PC-9 (cell line): Measurements from ENCODE around the gene EYS. TPM values are rescaled to one million over a fixed set of nuclear protein-coding genes. Genes with fewer than 3 reads are reported as not detected.

Experiments used
- BruUV-seq: library from RNA; stranded (reverse); fragments of 400-500 nt; replicated peaks from 2 replicates; lab custom pipeline; 2021; lab: Mats Ljungman, UMichigan
- CTCF ChIA-PET: fragments of 300-600 bp; sonication (Branson Sonifier 250); formaldehyde crosslinking; loops from one replicate; lab custom pipeline; 2022; ENCODE audit warnings: antibody characterized with exemption; lab: Charles Lee
- POLR2A ChIA-PET: fragments of 300-600 bp; sonication (Branson Sonifier 250); formaldehyde crosslinking; loops from one replicate; lab custom pipeline; 2022; ENCODE audit warnings: antibody characterized with exemption; ENCODE audit not compliant: unreplicated experiment; lab: Charles Lee
- DNase-seq, 2 experiments: peaks; one replicate each; pipeline versions ENCODE4 v3.0.0 to v3.0.0-alpha.2; 2015 to 2022; ENCODE audit warnings: mixed read lengths in 1 of 2
- H2AFZ ChIP-seq: fragments of 200-600 bp; sonication (generic); 2 replicates; pipeline ENCODE4 v1.8.1; 2017; ENCODE audit warnings: antibody characterized with exemption
- H3F3A ChIP-seq: fragments of 200-600 bp; sonication (generic); 2 replicates; pipeline ENCODE4 v1.8.1; 2017; ENCODE audit warnings: antibody characterized with exemption, mild to moderate bottlenecking, low read depth; ENCODE audit not compliant: insufficient read depth
- H3K27ac ChIP-seq: fragments of 200-600 bp; sonication (generic); 2 replicates; pipeline ENCODE4 v1.6.1; 2016; ENCODE audit warnings: mixed run types
- H3K27me3 ChIP-seq: fragments of 200-600 bp; sonication (generic); 2 replicates; pipeline ENCODE4 v1.6.1; 2016; ENCODE audit warnings: low read depth, mixed run types; ENCODE audit not compliant: insufficient read depth
- H3K36me3 ChIP-seq: fragments of 200-600 bp; sonication (generic); 2 replicates; pipeline ENCODE4 v1.6.1; 2016; ENCODE audit warnings: low read depth, mixed run types
- H3K4me1 ChIP-seq: fragments of 200-600 bp; sonication (generic); replicated peaks from 2 replicates; pipeline ENCODE4 v1.6.1; 2016; ENCODE audit warnings: mixed run types; ENCODE audit not compliant: insufficient read depth
- H3K4me2 ChIP-seq: fragments of 200-600 bp; sonication (generic); 2 replicates; pipeline ENCODE4 v1.6.1; 2017; ENCODE audit warnings: mixed run types
- H3K4me3 ChIP-seq: fragments of 200-600 bp; sonication (generic); 2 replicates; pipeline ENCODE4 v1.6.1; 2016; ENCODE audit warnings: mixed run types
- H3K79me2 ChIP-seq: fragments of 200-600 bp; sonication (generic); 2 replicates; pipeline ENCODE4 v1.6.1; 2017; ENCODE audit warnings: low read depth, mixed run types
- H3K9me2 ChIP-seq: fragments of 200-600 bp; sonication (generic); 2 replicates; pipeline ENCODE4 v1.8.1; 2017; ENCODE audit warnings: mild to moderate bottlenecking; ENCODE audit not compliant: insufficient read depth
- H3K9me3 ChIP-seq: fragments of 200-600 bp; sonication (generic); 2 replicates; pipeline ENCODE4 v1.8.1; 2016; ENCODE audit warnings: low read depth; ENCODE audit not compliant: insufficient read depth
- H4K20me1 ChIP-seq: fragments of 200-600 bp; sonication (generic); 2 replicates; pipeline ENCODE4 v1.8.1; 2017; ENCODE audit not compliant: insufficient read depth
- EZH2 ChIP-seq: fragments of 200-600 bp; sonication (generic); IDR thresholded peaks from 2 replicates; pipeline ENCODE4 v1.8.0; 2017; ENCODE audit warnings: antibody characterized with exemption, low read depth
- intact Hi-C: fragments of 100-400 bp; cut with micrococcal nuclease; formaldehyde crosslinking; loops from one replicate; pipeline ENCODE4 v1.10.0; 2022; ENCODE audit not compliant: unreplicated experiment
- total RNA-seq: library from RNA; stranded (reverse); gene quantifications from 2 replicates; pipeline ENCODE4 v1.2.3, GENCODE V29; 2021
- TF ChIP-seq, protein P1 (sequence below): fragments of 200-600 bp; sonication (generic); conservative IDR thresholded peaks from 2 replicates; pipeline ENCODE4 v1.6.1; 2017; ENCODE audit warnings: mixed run types, antibody characterized with exemption, mild to moderate bottlenecking, moderate library complexity

EYS gene
- total RNA-seq, 1 experiment from 2014 or later, result not detected

GRCh38 chr6:64146876-64147275 is 1560.2 kb downstream of the EYS start:
- POLR2A ChIA-PET, result no interaction called here

GRCh38 chr6:64146094-64146493 is 1560.9 kb downstream of the EYS start:
- Histone ChIP-seq H3K4me2 (no peak overlapping the region), H3K79me2 (no peaks in the 10 kb centered on the region), H2AFZ (no peak overlapping the region), H3K4me3 (no peak overlapping the region), H4K20me1 (no peaks in the 10 kb centered on the region), H3K9me2 (no peaks in the 10 kb centered on the region), H3F3A (no peaks in the 10 kb centered on the region), H3K27me3 (no peaks in the 10 kb centered on the region), H3K36me3 (no peaks in the 10 kb centered on the region), H3K4me1 (no peaks in the 10 kb centered on the region), H3K9me3 (no peaks in the 10 kb centered on the region), H3K27ac (no peak overlapping the region)
- DNase-seq, result no peak
- CTCF ChIA-PET, result no interaction called here
- no TSS peak for BruUV-seq
- intact Hi-C loops, result no loop called here
- POLR2A ChIA-PET, result no interaction called here
- TF ChIP-seq EZH2, result no peak
- TF ChIP-seq, protein P1, sequence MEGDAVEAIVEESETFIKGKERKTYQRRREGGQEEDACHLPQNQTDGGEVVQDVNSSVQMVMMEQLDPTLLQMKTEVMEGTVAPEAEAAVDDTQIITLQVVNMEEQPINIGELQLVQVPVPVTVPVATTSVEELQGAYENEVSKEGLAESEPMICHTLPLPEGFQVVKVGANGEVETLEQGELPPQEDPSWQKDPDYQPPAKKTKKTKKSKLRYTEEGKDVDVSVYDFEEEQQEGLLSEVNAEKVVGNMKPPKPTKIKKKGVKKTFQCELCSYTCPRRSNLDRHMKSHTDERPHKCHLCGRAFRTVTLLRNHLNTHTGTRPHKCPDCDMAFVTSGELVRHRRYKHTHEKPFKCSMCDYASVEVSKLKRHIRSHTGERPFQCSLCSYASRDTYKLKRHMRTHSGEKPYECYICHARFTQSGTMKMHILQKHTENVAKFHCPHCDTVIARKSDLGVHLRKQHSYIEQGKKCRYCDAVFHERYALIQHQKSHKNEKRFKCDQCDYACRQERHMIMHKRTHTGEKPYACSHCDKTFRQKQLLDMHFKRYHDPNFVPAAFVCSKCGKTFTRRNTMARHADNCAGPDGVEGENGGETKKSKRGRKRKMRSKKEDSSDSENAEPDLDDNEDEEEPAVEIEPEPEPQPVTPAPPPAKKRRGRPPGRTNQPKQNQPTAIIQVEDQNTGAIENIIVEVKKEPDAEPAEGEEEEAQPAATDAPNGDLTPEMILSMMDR, result no peak

More at GRCh38 chr6:64146876-64147275, 1560.2 kb downstream of the EYS start:
- Histone ChIP-seq H3K9me2 (no peaks in the 10 kb centered on the region), H3K36me3 (no peaks in the 10 kb centered on the region), H3K79me2 (no peaks in the 10 kb centered on the region), H3K27me3 (no peaks in the 10 kb centered on the region), H4K20me1 (no peaks in the 10 kb centered on the region), H3K4me1 (no peaks in the 10 kb centered on the region), H3K4me2 (no peak overlapping the region), H2AFZ (no peak overlapping the region), H3F3A (no peaks in the 10 kb centered on the region), H3K4me3 (no peak overlapping the region), H3K9me3 (no peaks in the 10 kb centered on the region), H3K27ac (no peak overlapping the region)
- BruUV-seq, result no TSS peak
- no peak for DNase-seq
- intact Hi-C loops, result no loop called here
- no peak for TF ChIP-seq EZH2
- TF ChIP-seq, protein P1, result no peak
- CTCF ChIA-PET, result no interaction called here

GRCh38 chr6:64145658-64146057 is 1561.4 kb downstream of the EYS start:
- no peak overlapping the region for H3K27ac ChIP-seq
- H3K79me2 ChIP-seq, result no peaks in the 10 kb centered on the region
- no peaks in the 10 kb centered on the region for H3F3A ChIP-seq
- DNase-seq, result no peak
- H3K4me3 ChIP-seq, result no peak overlapping the region
- no peaks in the 10 kb centered on the region for H3K36me3 ChIP-seq
- H3K4me2 ChIP-seq, result no peak overlapping the region
- POLR2A ChIA-PET, result no interaction called here
- H2AFZ ChIP-seq, result no peak overlapping the region
- intact Hi-C loops, result no loop called here
- BruUV-seq, result no TSS peak
- no peaks in the 10 kb centered on the region for H4K20me1 ChIP-seq
- no peaks in the 10 kb centered on the region for H3K4me1 ChIP-seq
- TF ChIP-seq, protein P1, result no peak
- no peak for TF ChIP-seq EZH2
- no peaks in the 10 kb centered on the region for H3K27me3 ChIP-seq
- CTCF ChIA-PET, result no interaction called here
- no peaks in the 10 kb centered on the region for H3K9me2 ChIP-seq
- no peaks in the 10 kb centered on the region for H3K9me3 ChIP-seq
